Measurements from ENCODE around the gene TMEM222. TPM values are rescaled to one million over a fixed set of nuclear protein-coding genes. Genes with fewer than 3 reads are reported as not detected.
A peak's percentile ranks its signal among the peaks of the same experiment; 100 is the strongest.

Gene TMEM222
- total RNA-seq, 3 donors from 2014 or later, result 51.0 to 55.1 (median 51.7) TPM

GRCh38 chr1:27299385-27300271 lies 22.3 kb upstream of the TMEM222 start:
- H3K36me3 Mint-ChIP-seq (ENCODE audit: insufficient read depth), result peaks cover 13% of the 10 kb centered on the region
- peaks cover 1% of the 10 kb centered on the region for H3K4me1 Mint-ChIP-seq (ENCODE audit: low read depth)
- H3K9me3 Mint-ChIP-seq, result no peaks in the 10 kb centered on the region
- H3K4me3 Mint-ChIP-seq, result no peak overlapping the region
- DNase-seq, result no peak
- H3K27me3 Mint-ChIP-seq (ENCODE audit: low read depth), result no peaks in the 10 kb centered on the region
- ATAC-seq, result no peak

- ATAC-seq, result peak; percentile 87 to 92
- peak; percentile 73 for DNase-seq
- no peak overlapping the region for H3K4me3 Mint-ChIP-seq
- peaks cover 9% of the 10 kb centered on the region for H3K36me3 Mint-ChIP-seq (ENCODE audit: insufficient read depth)
- H3K9me3 Mint-ChIP-seq, result no peaks in the 10 kb centered on the region
- H3K27me3 Mint-ChIP-seq (ENCODE audit: low read depth), result no peaks in the 10 kb centered on the region
- peaks cover 1% of the 10 kb centered on the region for H3K4me1 Mint-ChIP-seq (ENCODE audit: low read depth)
These were observed 21.5 kb upstream of the TMEM222 start for GRCh38 chr1:27300341-27301051.

DNA sequence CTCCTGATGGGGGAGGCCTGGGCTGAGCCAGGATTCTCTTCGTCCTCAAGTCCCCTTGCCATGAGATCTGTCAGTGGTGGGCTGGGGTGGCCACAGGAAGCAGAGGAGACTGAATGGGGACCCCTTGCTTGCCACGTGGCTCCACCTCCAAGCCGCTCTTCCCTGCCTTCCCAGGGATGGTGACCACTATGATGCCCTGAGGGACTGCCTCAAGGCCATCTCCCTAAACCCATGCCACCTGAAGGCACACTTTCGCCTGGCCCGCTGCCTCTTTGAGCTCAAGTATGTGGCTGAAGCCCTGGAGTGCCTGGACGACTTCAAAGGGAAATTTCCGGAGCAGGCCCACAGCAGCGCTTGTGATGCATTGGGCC lies 20.9 kb upstream of the TMEM222 start:
- H3K36me3 Mint-ChIP-seq (ENCODE audit: insufficient read depth), result peaks cover 9% of the 10 kb centered on the region
- no peak for DNase-seq
- H3K4me1 Mint-ChIP-seq (ENCODE audit: low read depth), result peaks cover 1% of the 10 kb centered on the region
- no peak for ATAC-seq
- H3K4me3 Mint-ChIP-seq, result no peak overlapping the region
- H3K27me3 Mint-ChIP-seq (ENCODE audit: low read depth), result no peaks in the 10 kb centered on the region
- no peaks in the 10 kb centered on the region for H3K9me3 Mint-ChIP-seq

- no peaks in the 10 kb centered on the region for H3K9me3 Mint-ChIP-seq
- ATAC-seq, result no peak
- DNase-seq, result no peak
- H3K27me3 Mint-ChIP-seq (ENCODE audit: low read depth), result no peaks in the 10 kb centered on the region
- H3K36me3 Mint-ChIP-seq (ENCODE audit: insufficient read depth), result peaks cover 9% of the 10 kb centered on the region
- peaks cover 1% of the 10 kb centered on the region for H3K4me1 Mint-ChIP-seq (ENCODE audit: low read depth)
- no peak overlapping the region for H3K4me3 Mint-ChIP-seq
These were observed 20.3 kb upstream of the TMEM222 start for GRCh38 chr1:27301582-27302199.

- Mint-ChIP-seq H3K4me1 (ENCODE audit: low read depth) (peaks cover 1% of the 10 kb centered on the region), H3K36me3 (ENCODE audit: insufficient read depth) (peaks cover 9% of the 10 kb centered on the region), H3K4me3 (no peak overlapping the region), H3K9me3 (no peaks in the 10 kb centered on the region), H3K27me3 (ENCODE audit: low read depth) (no peaks in the 10 kb centered on the region)
- ATAC-seq, result no peak
- no peak for DNase-seq
These were observed 19.4 kb upstream of the TMEM222 start for GRCh38 chr1:27302612-27303011.

- Mint-ChIP-seq H3K4me1 (ENCODE audit: low read depth) (peaks cover 1% of the 10 kb centered on the region), H3K36me3 (ENCODE audit: insufficient read depth) (peaks cover 9% of the 10 kb centered on the region), H3K9me3 (no peaks in the 10 kb centered on the region), H3K27me3 (ENCODE audit: low read depth) (no peaks in the 10 kb centered on the region), H3K4me3 (no peak overlapping the region)
- ATAC-seq, result no peak
- no peak for DNase-seq
These were observed 18.5 kb upstream of the TMEM222 start for GRCh38 chr1:27303509-27303908.

- peaks cover 3% of the 10 kb centered on the region for H3K36me3 Mint-ChIP-seq (ENCODE audit: insufficient read depth)
- no peak for DNase-seq
- H3K4me3 Mint-ChIP-seq, result no peak overlapping the region
- no peaks in the 10 kb centered on the region for H3K27me3 Mint-ChIP-seq (ENCODE audit: low read depth)
- no peaks in the 10 kb centered on the region for H3K9me3 Mint-ChIP-seq
- no peaks in the 10 kb centered on the region for H3K4me1 Mint-ChIP-seq (ENCODE audit: low read depth)
- ATAC-seq, result no peak
These were observed 15.9 kb upstream of the TMEM222 start for GRCh38 chr1:27306071-27306470.

DNA sequence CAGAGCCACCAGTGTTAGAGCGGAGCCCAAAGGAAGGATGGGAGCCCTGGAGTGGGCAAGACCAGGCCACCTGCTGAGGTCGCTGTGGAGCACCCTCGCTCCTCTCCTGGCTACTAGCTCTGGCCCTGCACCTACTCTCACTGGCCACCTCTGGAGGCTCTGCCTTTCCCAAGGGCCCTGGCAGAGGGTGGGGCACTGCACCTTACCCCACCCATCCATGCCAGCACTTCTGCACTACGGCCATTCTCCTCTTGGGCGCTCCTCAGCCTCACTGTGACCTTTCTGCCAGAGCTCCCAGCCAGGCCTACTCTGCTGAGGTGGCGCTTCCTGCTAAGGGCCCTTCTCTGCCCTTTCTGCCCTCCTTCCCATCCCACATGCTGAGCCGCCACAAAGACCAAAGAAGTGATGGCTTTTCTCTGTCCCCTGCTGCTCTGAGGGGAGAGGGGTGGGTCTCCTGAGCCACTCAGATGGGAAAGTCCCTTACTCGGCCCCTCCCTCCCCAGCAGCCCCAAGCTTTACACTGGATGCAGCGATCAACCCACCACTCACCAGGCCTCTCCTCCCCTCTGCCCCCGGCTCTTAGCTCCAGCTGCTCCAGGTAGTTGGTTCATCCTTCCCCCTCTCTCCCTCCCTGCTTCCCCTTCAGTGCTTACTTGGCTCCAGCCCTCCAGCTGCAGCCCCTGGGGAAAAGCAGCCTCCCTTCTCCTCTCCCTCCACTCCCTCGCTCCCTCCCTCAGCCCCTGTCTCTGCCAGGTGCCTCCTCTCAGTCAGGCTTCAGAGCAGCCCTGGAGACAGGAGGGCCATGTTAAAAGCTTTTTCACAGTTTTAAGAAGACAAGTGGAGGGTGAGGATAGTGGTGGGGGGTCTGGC lies 14.8 kb upstream of the TMEM222 start:
- peaks cover 1% of the 10 kb centered on the region for H3K36me3 Mint-ChIP-seq (ENCODE audit: insufficient read depth)
- DNase-seq (no peak), ATAC-seq (no peak)
- no peak overlapping the region for H3K4me3 Mint-ChIP-seq
- no peaks in the 10 kb centered on the region for H3K27me3 Mint-ChIP-seq (ENCODE audit: low read depth)
- H3K9me3 Mint-ChIP-seq, result no peaks in the 10 kb centered on the region
- no peaks in the 10 kb centered on the region for H3K4me1 Mint-ChIP-seq (ENCODE audit: low read depth)

- H3K27me3 Mint-ChIP-seq (ENCODE audit: low read depth), result no peaks in the 10 kb centered on the region
- H3K36me3 Mint-ChIP-seq (ENCODE audit: insufficient read depth), result no peaks in the 10 kb centered on the region
These were observed 13.9 kb upstream of the TMEM222 start for GRCh38 chr1:27307874-27308598.

DNA sequence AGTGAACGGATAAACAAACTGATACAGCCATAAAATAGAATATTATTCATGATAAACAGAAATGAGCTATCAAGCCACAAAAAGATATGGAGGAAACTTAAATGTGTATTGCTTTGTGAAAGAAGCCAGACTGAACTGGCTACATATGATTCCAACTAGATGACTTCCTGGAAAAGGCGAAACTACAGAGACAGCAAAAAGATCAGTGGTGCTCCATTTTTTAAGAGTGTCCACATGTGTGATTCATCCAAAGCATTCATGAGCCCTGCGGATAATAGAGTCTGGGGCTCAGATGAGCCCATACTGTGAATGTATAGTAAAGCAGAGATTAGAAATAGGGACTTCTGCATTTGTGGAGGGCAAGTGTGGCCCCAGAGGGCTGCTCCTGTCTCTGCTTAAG lies 7.8 kb upstream of the TMEM222 start:
- ATAC-seq (no peak), DNase-seq (no peak)
- no peaks in the 10 kb centered on the region for H3K27me3 Mint-ChIP-seq (ENCODE audit: low read depth)
- no peaks in the 10 kb centered on the region for H3K9me3 Mint-ChIP-seq
- H3K4me1 Mint-ChIP-seq (ENCODE audit: low read depth), result no peaks in the 10 kb centered on the region
- no peaks in the 10 kb centered on the region for H3K36me3 Mint-ChIP-seq (ENCODE audit: insufficient read depth)
- H3K4me3 Mint-ChIP-seq, result no peak overlapping the region

More at GRCh38 chr1:27307874-27308598, 13.9 kb upstream of the TMEM222 start:
- Mint-ChIP-seq H3K9me3 (no peaks in the 10 kb centered on the region), H3K4me3 (no peak overlapping the region), H3K4me1 (ENCODE audit: low read depth) (no peaks in the 10 kb centered on the region)
- DNase-seq (no peak), ATAC-seq (no peak)

GRCh38 chr1:27314737-27315136 lies 7.2 kb upstream of the TMEM222 start:
- ATAC-seq, result no peak
- no peak for DNase-seq

GRCh38 chr1:27316860-27317259 lies 5.1 kb upstream of the TMEM222 start:
- Mint-ChIP-seq H3K27me3 (ENCODE audit: low read depth) (peaks cover 6% of the 10 kb centered on the region), H3K9me3 (no peaks in the 10 kb centered on the region), H3K36me3 (ENCODE audit: insufficient read depth) (no peaks in the 10 kb centered on the region), H3K4me3 (no peak overlapping the region), H3K4me1 (ENCODE audit: low read depth) (peaks cover 7% of the 10 kb centered on the region)
- DNase-seq (no peak), ATAC-seq (no peak)

More at GRCh38 chr1:27314737-27315136, 7.2 kb upstream of the TMEM222 start:
- Mint-ChIP-seq H3K4me1 (ENCODE audit: low read depth) (no peaks in the 10 kb centered on the region), H3K36me3 (ENCODE audit: insufficient read depth) (no peaks in the 10 kb centered on the region), H3K27me3 (ENCODE audit: low read depth) (peaks cover 2% of the 10 kb centered on the region), H3K4me3 (no peak overlapping the region), H3K9me3 (no peaks in the 10 kb centered on the region)

DNA sequence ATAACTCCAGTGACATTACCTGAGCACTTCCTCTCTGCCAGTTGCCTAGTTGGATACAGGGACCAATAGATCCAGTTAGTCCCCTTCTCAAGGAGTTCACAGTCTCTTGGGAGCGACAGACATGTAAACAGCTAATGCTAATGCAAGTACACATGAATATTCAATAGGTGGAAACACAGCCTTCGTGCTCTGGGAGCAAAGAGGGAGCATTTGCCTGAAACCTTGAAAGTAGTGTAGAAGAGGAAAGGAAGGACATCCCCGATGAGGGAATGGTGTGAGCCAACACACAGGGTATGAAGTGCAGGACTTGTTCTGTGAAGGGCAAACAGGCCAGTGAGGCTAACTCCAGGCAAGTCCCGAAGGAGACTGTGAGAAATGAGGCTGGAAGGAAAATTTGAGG lies 3.8 kb upstream of the TMEM222 start:
- Mint-ChIP-seq H3K27me3 (ENCODE audit: low read depth) (peaks cover 6% of the 10 kb centered on the region), H3K4me1 (ENCODE audit: low read depth) (peaks cover 9% of the 10 kb centered on the region), H3K4me3 (no peak overlapping the region), H3K36me3 (ENCODE audit: insufficient read depth) (no peaks in the 10 kb centered on the region), H3K9me3 (no peaks in the 10 kb centered on the region)
- ATAC-seq, result no peak
- no peak for DNase-seq
